HCT116 (cell line): Measurements from ENCODE around the gene LIPH. TPM values are rescaled to one million over a fixed set of nuclear protein-coding genes. Genes with fewer than 3 reads are reported as not detected.

Source experiments
- ATAC-seq: fragments of 200-7000 bp; cut with Tn5 transposase; 2 replicates; pipeline ENCODE4 v1.9.1; 2020; ENCODE audit warnings: mild to moderate bottlenecking, moderate library complexity
- BruUV-seq: library from RNA; stranded (reverse); fragments of 400-500 nt; replicated peaks from 2 replicates; lab custom pipeline; 2021; lab: Mats Ljungman, UMichigan
- CTCF ChIA-PET: fragments of 300-600 bp; sonication (Branson Sonifier 250); formaldehyde crosslinking; loops from one replicate; lab custom pipeline; 2021; ENCODE audit warnings: antibody characterized with exemption; lab: Charles Lee
- POLR2A ChIA-PET: fragments of 300-600, 350-600 bp; sonication (Branson Sonifier 250); formaldehyde crosslinking; loops from one replicate; lab custom pipeline; 2021; ENCODE audit warnings: antibody characterized with exemption; lab: Charles Lee
- RAD21 ChIA-PET, 2 experiments: fragments of 300-600 bp; sonication (Branson Sonifier 250); formaldehyde crosslinking; loops; one replicate each; lab custom pipeline; 2023; ENCODE audit warnings: low total read pairs in 2 of 2; ENCODE audit not compliant: uncharacterized antibody in 2 of 2, unreplicated experiment in 2 of 2, low non-redundant PET in 1 of 2; lab: Charles Lee
- DNase-seq: peaks from one replicate; pipeline ENCODE4 v3.0.0-alpha.2; 2010; ENCODE audit warnings: low read depth, low spot score
- H2AFZ ChIP-seq: fragments of 200-600 bp; shearing (Covaris generic), sonication (generic); 2 replicates; pipeline ENCODE4 v1.6.1; 2017; ENCODE audit warnings: low read depth, mixed run types, mixed read lengths, antibody characterized with exemption, low read length; ENCODE audit not compliant: poor library complexity, severe bottlenecking
- H3K27ac ChIP-seq: 2 replicates; pipeline ENCODE4 v1.5.1; 2012; ENCODE audit warnings: low read depth, low read length
- H3K27me3 ChIP-seq: fragments of 200-600 bp; sonication (generic); 2 replicates; pipeline ENCODE4 v1.6.1; 2016; ENCODE audit warnings: mixed run types, low read length, mixed read lengths; ENCODE audit not compliant: insufficient read depth
- H3K36me3 ChIP-seq, 2 experiments: fragments of 200-500 bp in 1 of 2; fragments of 200-600 bp in 1 of 2; sonication (Bioruptor generic) in 1 of 2; sonication (generic) in 1 of 2; 2 replicates each; pipeline versions ENCODE4 v1.5.1 to v1.6.1; 2014 to 2016; ENCODE audit warnings: low read length in 2 of 2, inconsistent platforms in 1 of 2, mixed read lengths in 1 of 2, mixed run types in 1 of 2; ENCODE audit not compliant: insufficient read depth in 2 of 2, control insufficient read depth in 1 of 2
- H3K4me1 ChIP-seq, 2 experiments: fragments of 200-600 bp in 1 of 2; sonication (generic) in 1 of 2; 2 replicates each; pipeline versions ENCODE4 v1.5.1 to v1.6.1; 2012 to 2017; ENCODE audit warnings: low read length in 2 of 2, inconsistent platforms in 1 of 2, mild to moderate bottlenecking in 1 of 2, mixed read lengths in 1 of 2, mixed run types in 1 of 2, moderate library complexity in 1 of 2; ENCODE audit not compliant: insufficient read depth in 2 of 2, control insufficient read depth in 1 of 2
- H3K4me2 ChIP-seq: fragments of 200-600 bp; sonication (generic); 2 replicates; pipeline ENCODE4 v1.6.1; 2017; ENCODE audit warnings: mixed run types, low read length, mixed read lengths
- H3K4me3 ChIP-seq, 2 experiments: fragments of 200-600 bp in 1 of 2; sonication (generic) in 1 of 2; replicated peaks in 1 of 2; 2 replicates each; pipeline ENCODE4 v1.5.1; 2011 to 2016; ENCODE audit warnings: low read length in 2 of 2, control low read depth in 1 of 2, low read depth in 1 of 2, mild to moderate bottlenecking in 1 of 2, mixed read lengths in 1 of 2, mixed run types in 1 of 2
- H3K79me2 ChIP-seq: fragments of 200-600 bp; sonication (generic); 2 replicates; pipeline ENCODE4 v1.6.1; 2017; ENCODE audit warnings: mild to moderate bottlenecking, mixed run types, low read length, moderate library complexity, mixed read lengths; ENCODE audit not compliant: insufficient read depth
- H3K9ac ChIP-seq: fragments of 200-600 bp; sonication (generic); 2 replicates; pipeline ENCODE4 v1.6.1; 2016; ENCODE audit warnings: low read length, mixed read lengths
- H3K9me2 ChIP-seq: fragments of 200-600 bp; sonication (generic), shearing (Covaris generic); 2 replicates; pipeline ENCODE4 v1.6.1; 2017; ENCODE audit warnings: mixed run types, mild to moderate bottlenecking, moderate library complexity; ENCODE audit not compliant: insufficient read depth
- H3K9me3 ChIP-seq, 2 experiments: fragments of 200-500 bp in 1 of 2; fragments of 200-600 bp in 1 of 2; sonication (Bioruptor generic) in 1 of 2; sonication (generic) in 1 of 2; 2 replicates each; pipeline ENCODE4 v1.6.1; 2014 to 2017; ENCODE audit warnings: low read length in 2 of 2, mixed read lengths in 2 of 2, inconsistent platforms in 1 of 2, low read depth in 1 of 2, mild to moderate bottlenecking in 1 of 2, mixed run types in 1 of 2, moderate library complexity in 1 of 2; ENCODE audit not compliant: control insufficient read depth in 1 of 2, insufficient read depth in 1 of 2
- H4K20me1 ChIP-seq: fragments of 200-600 bp; sonication (generic), shearing (Covaris generic); 2 replicates; pipeline ENCODE4 v1.6.1; 2017; ENCODE audit warnings: mixed run types, mild to moderate bottlenecking, moderate library complexity; ENCODE audit not compliant: insufficient read depth
- ATF3 ChIP-seq: IDR thresholded peaks from 2 replicates; pipeline ENCODE4 v1.6.1; 2012
- CEBPB ChIP-seq: IDR thresholded peaks from 2 replicates; pipeline ENCODE4 v1.6.1; 2012; ENCODE audit warnings: low read depth
- CTCF ChIP-seq, 3 experiments: fragments of 200-600 bp in 1 of 3; sonication (generic) in 1 of 3; IDR thresholded peaks in 2 of 3; conservative IDR thresholded peaks in 1 of 3; 2 replicates each; pipeline ENCODE4 v1.5.1; 2012 to 2017; ENCODE audit warnings: low read depth in 2 of 3, low read length in 2 of 3, antibody characterized with exemption in 1 of 3, borderline replicate concordance in 1 of 3, control low read depth in 1 of 3, mild to moderate bottlenecking in 1 of 3, mixed read lengths in 1 of 3, mixed run types in 1 of 3, moderate library complexity in 1 of 3; ENCODE audit not compliant: insufficient read depth in 1 of 3
- EGR1 ChIP-seq: IDR thresholded peaks from 2 replicates; pipeline ENCODE4 v1.6.1; 2012; ENCODE audit warnings: low read depth
- EZH2 ChIP-seq: fragments of 200-600 bp; sonication (generic); IDR thresholded peaks from 2 replicates; pipeline ENCODE4 v1.6.1; 2017; ENCODE audit warnings: antibody characterized with exemption, mixed run types
- EZH2phosphoT487 ChIP-seq: fragments of 200-600 bp; IDR thresholded peaks from 2 replicates; pipeline ENCODE4 v1.6.1; 2018; ENCODE audit warnings: antibody characterized with exemption, borderline replicate concordance
- FOSL1 ChIP-seq: IDR thresholded peaks from 2 replicates; pipeline ENCODE4 v1.6.1; 2012; ENCODE audit warnings: low read depth
- JUND ChIP-seq: IDR thresholded peaks from 2 replicates; pipeline ENCODE4 v1.6.1; 2012
- MAX ChIP-seq: IDR thresholded peaks from 2 replicates; pipeline ENCODE4 v1.6.1; 2012
- POLR2A ChIP-seq: IDR thresholded peaks from 2 replicates; pipeline ENCODE4 v1.7.0; 2011; ENCODE audit warnings: borderline replicate concordance; ENCODE audit not compliant: insufficient read depth, insufficient read length; ENCODE audit errors: extremely low read depth
- POLR2AphosphoS5 ChIP-seq: IDR thresholded peaks from 2 replicates; pipeline ENCODE4 v1.6.1; 2011; ENCODE audit warnings: mild to moderate bottlenecking, low read depth, low read length, moderate library complexity
- REST ChIP-seq: IDR thresholded peaks from 2 replicates; pipeline ENCODE4 v1.6.1; 2012; ENCODE audit warnings: low read depth
- SP1 ChIP-seq: IDR thresholded peaks from 2 replicates; pipeline ENCODE4 v1.6.1; 2012; ENCODE audit warnings: low read depth
- YY1 ChIP-seq: IDR thresholded peaks from 2 replicates; pipeline ENCODE4 v1.6.1; 2011; ENCODE audit warnings: low read length, low read depth, moderate library complexity, mild to moderate bottlenecking; ENCODE audit not compliant: insufficient replicate concordance; ENCODE audit errors: extremely low read depth
- ZBTB33 ChIP-seq: IDR thresholded peaks from 2 replicates; pipeline ENCODE4 v1.6.1; 2011; ENCODE audit warnings: mild to moderate bottlenecking, low read length, moderate library complexity; ENCODE audit not compliant: insufficient replicate concordance; ENCODE audit errors: extremely low read depth
- ZFX ChIP-seq: fragments of 450-650 bp; IDR thresholded peaks from 2 replicates; pipeline ENCODE4 v1.6.1; 2017
- intact Hi-C: fragments of 100-400 bp; cut with micrococcal nuclease; formaldehyde crosslinking; loops from 2 replicates; pipeline ENCODE4 v1.10.0; 2022
- total RNA-seq: library from RNA; stranded (reverse); gene quantifications from one replicate; pipeline ENCODE4 v1.2.1, GENCODE V29; 2021; ENCODE audit not compliant: unreplicated experiment

The LIPH gene
- total RNA-seq, 1 experiment from 2014 or later = 13.7 TPM

- Histone ChIP-seq H3K27me3 (no peaks in the 10 kb centered on the region), H3K4me1 (peaks cover under 1% of the 10 kb centered on the region in 2 experiments), H3K4me3 (no peak overlapping the region), H2AFZ (no peak overlapping the region), H3K9me3 (no peaks in the 10 kb centered on the region), H3K36me3 (peaks cover 0 to 3% of the 10 kb centered on the region in 2 experiments; a peak in 1 of 4 replicates), H3K9me2 (no peaks in the 10 kb centered on the region), H4K20me1 (no peaks in the 10 kb centered on the region), H3K27ac (no peak overlapping the region), H3K79me2 (no peaks in the 10 kb centered on the region), H3K4me2 (no peak overlapping the region), H3K9ac (no peak overlapping the region)
- ChIA-PET RAD21 (no interaction called here), POLR2A (no interaction called here), CTCF (no interaction called here)
- intact Hi-C loops = no loop called here
- ATAC-seq (no peak), DNase-seq (no peak)
- TF ChIP-seq ZFX (no peak), FOSL1 (no peak), EGR1 (no peak), POLR2AphosphoS5 (no peak), CTCF (IDR thresholded peaks at IDR 0.05 in 2 of 3, conservative IDR thresholded peaks at IDR 0.05 in 1 of 3; ENCODE audit: borderline replicate concordance in 1 of 3, insufficient read depth in 1 of 3, low read depth in 2 of 3, low read length in 2 of 3) (no peak), EZH2 (no peak), CEBPB (no peak), POLR2A (no peak), ZBTB33 (no peak), JUND (no peak), ATF3 (no peak), YY1 (no peak), EZH2phosphoT487 (no peak), SP1 (no peak), REST (no peak), MAX (no peak)
- BruUV-seq = no TSS peak
These were observed 30.8 kb downstream of the LIPH start for GRCh38 chr3:185521349-185522138.
